SJSA1 (cell line): ENCODE results near the gene ZNF500. TPM values are rescaled to one million over a fixed set of nuclear protein-coding genes. Genes with fewer than 3 reads are reported as not detected.

Experiments
- DNase-seq, 2 experiments: peaks; one replicate each; pipeline ENCODE4 v3.0.0-alpha.2; 2015 to 2020; ENCODE audit warnings: low spot score in 2 of 2, low read depth in 1 of 2
- H3K27ac ChIP-seq: fragments of 250-450 bp; sonication (Bioruptor Pico); 2 replicates; pipeline ENCODE4 v1.5.1; 2020; ENCODE audit warnings: mild to moderate bottlenecking, moderate library complexity
- H3K27me3 ChIP-seq: fragments of 250-450 bp; sonication (Bioruptor Pico); replicated peaks from 2 replicates; pipeline ENCODE4 v1.5.1; 2020; ENCODE audit warnings: mild to moderate bottlenecking, moderate library complexity
- H3K36me3 ChIP-seq: fragments of 250-450 bp; sonication (Bioruptor Pico); 2 replicates; pipeline ENCODE4 v1.5.1; 2020; ENCODE audit warnings: mild to moderate bottlenecking
- H3K4me1 ChIP-seq: fragments of 250-450 bp; sonication (Bioruptor Pico); replicated peaks from 2 replicates; pipeline ENCODE4 v1.6.1; 2021; ENCODE audit warnings: mild to moderate bottlenecking
- H3K4me3 ChIP-seq: fragments of 250-450 bp; sonication (Bioruptor Pico); 2 replicates; pipeline ENCODE4 v1.5.1; 2020; ENCODE audit warnings: mild to moderate bottlenecking
- H3K9me3 ChIP-seq: fragments of 250-450 bp; sonication (Bioruptor Pico); replicated peaks from 2 replicates; pipeline ENCODE4 v1.5.1; 2020; ENCODE audit warnings: mild to moderate bottlenecking
- total RNA-seq: library from RNA; depleted of rRNA; stranded (reverse); fragments of >200 nt; shearing (Covaris generic); gene quantifications from 2 replicates; pipeline ENCODE4 v1.2.3, GENCODE V29; 2014

ZNF500 gene
- total RNA-seq, 1 experiment from 2014 or later, result 8.8 TPM

- Histone ChIP-seq H3K4me1 (peaks cover 5% of the 10 kb centered on the region), H3K9me3 (no peaks in the 10 kb centered on the region), H3K4me3 (peak overlapping the region; percentile 70), H3K27me3 (no peaks in the 10 kb centered on the region), H3K27ac (peak overlapping the region; percentile 53), H3K36me3 (peaks cover 13% of the 10 kb centered on the region)
- DNase-seq, result peak in 1 of 2 experiments; percentile 93
Measured at GRCh38 chr16:4734730-4735535, 32.0 kb downstream of the ZNF500 start.

GRCh38 chr16:4734063-4734729, 32.8 kb downstream of the ZNF500 start, which contains the start of the genes ANKS3 and DNAAF8:
Gene ANKS3, minus strand, starts transcription at chr16:4734271. Its CDS starts 4,122 bp downstream, at chr16:4730149.
Gene DNAAF8, plus strand, starts transcription at chr16:4734537. Its CDS starts 1,978 bp downstream, at chr16:4736515.
- Histone ChIP-seq H3K4me3 (peak within 1 kb of the TSS; percentile 70), H3K9me3 (no peaks in the 10 kb centered on the region), H3K27ac (peak within 1 kb of the TSS; percentile 53), H3K27me3 (no peaks in the 10 kb centered on the region), H3K4me1 (peaks cover 5% of the 10 kb centered on the region), H3K36me3 (peaks cover 17% of the 10 kb centered on the region)
- DNase-seq, result peak; percentile 94 to 98

- H3K9me3 ChIP-seq, result no peaks in the 10 kb centered on the region
- peak overlapping the region; percentile 70 for H3K4me3 ChIP-seq
- H3K4me1 ChIP-seq, result peaks cover 5% of the 10 kb centered on the region
- no peak for DNase-seq
- H3K27me3 ChIP-seq, result no peaks in the 10 kb centered on the region
- H3K27ac ChIP-seq, result 0 out of 2 replicates have a peak overlapping the region, but pooled peaks have one; percentile 2
- peaks cover 19% of the 10 kb centered on the region for H3K36me3 ChIP-seq
Measured at GRCh38 chr16:4733747-4734062, 33.3 kb downstream of the ZNF500 start.

GRCh38 chr16:4733211-4733742, 33.7 kb downstream of the ZNF500 start:
- no peak overlapping the region for H3K27ac ChIP-seq
- H3K27me3 ChIP-seq, result no peaks in the 10 kb centered on the region

GRCh38 chr16:4729876-4730275, 37.1 kb downstream of the ZNF500 start:
- Histone ChIP-seq H3K9me3 (no peaks in the 10 kb centered on the region), H3K27me3 (no peaks in the 10 kb centered on the region), H3K36me3 (peaks cover 46% of the 10 kb centered on the region), H3K27ac (no peak overlapping the region), H3K4me1 (peaks cover under 1% of the 10 kb centered on the region), H3K4me3 (no peak overlapping the region)
- no peak for DNase-seq

More at GRCh38 chr16:4733211-4733742, 33.7 kb downstream of the ZNF500 start:
- Histone ChIP-seq H3K4me1 (peaks cover 5% of the 10 kb centered on the region), H3K9me3 (no peaks in the 10 kb centered on the region), H3K36me3 (peaks cover 21% of the 10 kb centered on the region), H3K4me3 (peak overlapping the region; percentile 70)
- DNase-seq, result no peak

- H3K9me3 ChIP-seq, result no peaks in the 10 kb centered on the region
- no peaks in the 10 kb centered on the region for H3K27me3 ChIP-seq
- peaks cover 49% of the 10 kb centered on the region for H3K36me3 ChIP-seq
- no peak overlapping the region for H3K27ac ChIP-seq
- H3K4me3 ChIP-seq, result no peak overlapping the region
- DNase-seq, result no peak
- H3K4me1 ChIP-seq, result no peaks in the 10 kb centered on the region
Measured at GRCh38 chr16:4728676-4729075, 38.3 kb downstream of the ZNF500 start.

GRCh38 chr16:4726616-4727015, 40.3 kb downstream of the ZNF500 start:
- peaks cover 55% of the 10 kb centered on the region for H3K36me3 ChIP-seq
- H3K9me3 ChIP-seq, result no peaks in the 10 kb centered on the region

GRCh38 chr16:4724661-4725270, 42.2 kb downstream of the ZNF500 start:
- Histone ChIP-seq H3K4me3 (no peak overlapping the region), H3K4me1 (no peaks in the 10 kb centered on the region), H3K27me3 (no peaks in the 10 kb centered on the region), H3K9me3 (no peaks in the 10 kb centered on the region), H3K36me3 (peaks cover 44% of the 10 kb centered on the region), H3K27ac (no peak overlapping the region)
- no peak for DNase-seq

More at GRCh38 chr16:4726616-4727015, 40.3 kb downstream of the ZNF500 start:
- Histone ChIP-seq H3K4me1 (no peaks in the 10 kb centered on the region), H3K4me3 (no peak overlapping the region), H3K27me3 (no peaks in the 10 kb centered on the region), H3K27ac (no peak overlapping the region)
- DNase-seq, result no peak

- no peak for DNase-seq
- Histone ChIP-seq H3K4me1 (no peaks in the 10 kb centered on the region), H3K4me3 (no peak overlapping the region), H3K27ac (no peak overlapping the region), H3K9me3 (no peaks in the 10 kb centered on the region), H3K36me3 (peaks cover 37% of the 10 kb centered on the region), H3K27me3 (no peaks in the 10 kb centered on the region)
Measured at GRCh38 chr16:4723071-4723767, 43.7 kb downstream of the ZNF500 start.

GRCh38 chr16:4718466-4718865, 48.5 kb downstream of the ZNF500 start:
- DNase-seq, result no peak
- no peaks in the 10 kb centered on the region for H3K27me3 ChIP-seq
- H3K4me3 ChIP-seq, result no peak overlapping the region
- H3K36me3 ChIP-seq, result peaks cover 18% of the 10 kb centered on the region
- H3K9me3 ChIP-seq, result no peaks in the 10 kb centered on the region
- no peak overlapping the region for H3K27ac ChIP-seq
- no peaks in the 10 kb centered on the region for H3K4me1 ChIP-seq

- no peak overlapping the region for H3K4me3 ChIP-seq
- H3K36me3 ChIP-seq, result peaks cover 21% of the 10 kb centered on the region
- no peaks in the 10 kb centered on the region for H3K4me1 ChIP-seq
- H3K27ac ChIP-seq, result no peak overlapping the region
- H3K27me3 ChIP-seq, result no peaks in the 10 kb centered on the region
- H3K9me3 ChIP-seq, result no peaks in the 10 kb centered on the region
- DNase-seq, result no peak
Measured at GRCh38 chr16:4714996-4715395, 52.0 kb downstream of the ZNF500 start.

GRCh38 chr16:4713663-4714501, 53.1 kb downstream of the ZNF500 start:
- Histone ChIP-seq H3K27ac (no peak overlapping the region), H3K27me3 (no peaks in the 10 kb centered on the region), H3K9me3 (no peaks in the 10 kb centered on the region), H3K4me3 (no peak overlapping the region), H3K36me3 (peaks cover 23% of the 10 kb centered on the region), H3K4me1 (no peaks in the 10 kb centered on the region)
- no peak for DNase-seq
